ENCODE data around the gene JHY.

GRCh38 chr11:122853261-122853660 is 29.3 kb upstream of the JHY start:
- TF ChIP-seq POLR2AphosphoS5 (IDR thresholded peaks at IDR 0.05; ENCODE audit: low read depth, low read length) (no peak), SMC3 (IDR thresholded peaks at IDR 0.05; ENCODE audit: low read depth, low read length) (no peak), MXI1 (IDR thresholded peaks at IDR 0.05; ENCODE audit: low read depth, low read length) (no peak), NRF1 (IDR thresholded peaks at IDR 0.05; ENCODE audit: low read depth, low read length) (no peak), RAD21 (IDR thresholded peaks at IDR 0.05; ENCODE audit: low read length) (no peak), GABPA (IDR thresholded peaks at IDR 0.05; ENCODE audit: low read depth) (no peak), TAF1 (IDR thresholded peaks at IDR 0.05; ENCODE audit: borderline replicate concordance, low read depth, low read length) (no peak), NFIC (IDR thresholded peaks at IDR 0.05; ENCODE audit: borderline replicate concordance) (no peak), RFX5 (IDR thresholded peaks at IDR 0.05; ENCODE audit: low read length) (no peak), TEAD4 (IDR thresholded peaks at IDR 0.05; ENCODE audit: borderline replicate concordance, insufficient read depth) (no peak), YY1 (IDR thresholded peaks at IDR 0.05; ENCODE audit: low read depth) (no peak)
- TF ChIP-seq, protein P1, sequence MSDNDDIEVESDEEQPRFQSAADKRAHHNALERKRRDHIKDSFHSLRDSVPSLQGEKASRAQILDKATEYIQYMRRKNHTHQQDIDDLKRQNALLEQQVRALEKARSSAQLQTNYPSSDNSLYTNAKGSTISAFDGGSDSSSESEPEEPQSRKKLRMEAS (IDR thresholded peaks at IDR 0.05; ENCODE audit: low read depth), result no peak
- TF ChIP-seq, protein P2, sequence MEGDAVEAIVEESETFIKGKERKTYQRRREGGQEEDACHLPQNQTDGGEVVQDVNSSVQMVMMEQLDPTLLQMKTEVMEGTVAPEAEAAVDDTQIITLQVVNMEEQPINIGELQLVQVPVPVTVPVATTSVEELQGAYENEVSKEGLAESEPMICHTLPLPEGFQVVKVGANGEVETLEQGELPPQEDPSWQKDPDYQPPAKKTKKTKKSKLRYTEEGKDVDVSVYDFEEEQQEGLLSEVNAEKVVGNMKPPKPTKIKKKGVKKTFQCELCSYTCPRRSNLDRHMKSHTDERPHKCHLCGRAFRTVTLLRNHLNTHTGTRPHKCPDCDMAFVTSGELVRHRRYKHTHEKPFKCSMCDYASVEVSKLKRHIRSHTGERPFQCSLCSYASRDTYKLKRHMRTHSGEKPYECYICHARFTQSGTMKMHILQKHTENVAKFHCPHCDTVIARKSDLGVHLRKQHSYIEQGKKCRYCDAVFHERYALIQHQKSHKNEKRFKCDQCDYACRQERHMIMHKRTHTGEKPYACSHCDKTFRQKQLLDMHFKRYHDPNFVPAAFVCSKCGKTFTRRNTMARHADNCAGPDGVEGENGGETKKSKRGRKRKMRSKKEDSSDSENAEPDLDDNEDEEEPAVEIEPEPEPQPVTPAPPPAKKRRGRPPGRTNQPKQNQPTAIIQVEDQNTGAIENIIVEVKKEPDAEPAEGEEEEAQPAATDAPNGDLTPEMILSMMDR (IDR thresholded peaks at IDR 0.05), result no peak
- TF ChIP-seq, protein P3, sequence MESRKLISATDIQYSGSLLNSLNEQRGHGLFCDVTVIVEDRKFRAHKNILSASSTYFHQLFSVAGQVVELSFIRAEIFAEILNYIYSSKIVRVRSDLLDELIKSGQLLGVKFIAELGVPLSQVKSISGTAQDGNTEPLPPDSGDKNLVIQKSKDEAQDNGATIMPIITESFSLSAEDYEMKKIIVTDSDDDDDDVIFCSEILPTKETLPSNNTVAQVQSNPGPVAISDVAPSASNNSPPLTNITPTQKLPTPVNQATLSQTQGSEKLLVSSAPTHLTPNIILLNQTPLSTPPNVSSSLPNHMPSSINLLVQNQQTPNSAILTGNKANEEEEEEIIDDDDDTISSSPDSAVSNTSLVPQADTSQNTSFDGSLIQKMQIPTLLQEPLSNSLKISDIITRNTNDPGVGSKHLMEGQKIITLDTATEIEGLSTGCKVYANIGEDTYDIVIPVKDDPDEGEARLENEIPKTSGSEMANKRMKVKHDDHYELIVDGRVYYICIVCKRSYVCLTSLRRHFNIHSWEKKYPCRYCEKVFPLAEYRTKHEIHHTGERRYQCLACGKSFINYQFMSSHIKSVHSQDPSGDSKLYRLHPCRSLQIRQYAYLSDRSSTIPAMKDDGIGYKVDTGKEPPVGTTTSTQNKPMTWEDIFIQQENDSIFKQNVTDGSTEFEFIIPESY (IDR thresholded peaks at IDR 0.05; ENCODE audit: borderline replicate concordance, low read depth), result no peak

Data from SK-N-SH (cell line).